Keratinocyte (primary cell): Measurements from ENCODE around the gene SYS1. TPM values are rescaled to one million over a fixed set of nuclear protein-coding genes. Genes with fewer than 3 reads are reported as not detected.

Experiments
- DNase-seq: peaks from one replicate; pipeline ENCODE4 v3.0.0-alpha.2; 2011; ENCODE audit warnings: low read depth, missing footprints, low spot score
- FAIRE-seq: peaks from 2 replicates; lab custom pipeline; 2011; peaks lifted over from hg19 to GRCh38; lab: Jason Lieb, UNC
- H2AFZ ChIP-seq: 2 replicates; pipeline ENCODE4 v1.6.0; 2012; ENCODE audit warnings: low read length, control low read depth, inconsistent platforms; ENCODE audit not compliant: control insufficient read depth
- H3K27ac ChIP-seq: 2 replicates; pipeline ENCODE4 v1.5.1; 2011; ENCODE audit warnings: low read length; ENCODE audit not compliant: control insufficient read depth, insufficient read depth
- H3K27me3 ChIP-seq: 3 replicates; pipeline ENCODE4 v1.6.0; 2011; ENCODE audit warnings: low read length; ENCODE audit not compliant: control insufficient read depth, insufficient read depth; ENCODE audit errors: extremely low read depth
- H3K36me3 ChIP-seq, 2 experiments: 2 replicates in 1 of 2; 3 replicates in 1 of 2; pipeline ENCODE4 v1.5.1; 2011; ENCODE audit warnings: low read length in 2 of 2, mild to moderate bottlenecking in 1 of 2; ENCODE audit not compliant: control insufficient read depth in 2 of 2, insufficient read depth in 2 of 2; ENCODE audit errors: extremely low read depth in 1 of 2
- H3K4me1 ChIP-seq: 3 replicates; pipeline ENCODE4 v1.5.1; 2011; ENCODE audit warnings: low read length; ENCODE audit not compliant: control insufficient read depth, insufficient read depth; ENCODE audit errors: extremely low read depth
- H3K4me2 ChIP-seq: 3 replicates; pipeline ENCODE4 v1.6.0; 2011; ENCODE audit warnings: low read depth, low read length; ENCODE audit not compliant: control insufficient read depth, insufficient read depth; ENCODE audit errors: extremely low read depth
- H3K4me3 ChIP-seq, 3 experiments: fragments of 200-600 bp in 1 of 3; sonication (generic) in 1 of 3; 2 replicates in 2 of 3; 3 replicates in 1 of 3; pipeline ENCODE4 v1.5.1; 2011 to 2016; ENCODE audit warnings: low read length in 3 of 3, mild to moderate bottlenecking in 3 of 3, control low read depth in 2 of 3, inconsistent platforms in 1 of 3, low read depth in 1 of 3, mixed read lengths in 1 of 3, mixed run types in 1 of 3, moderate library complexity in 1 of 3; ENCODE audit not compliant: control insufficient read depth in 2 of 3, insufficient read depth in 2 of 3; ENCODE audit errors: extremely low read depth in 1 of 3
- H3K79me2 ChIP-seq: 2 replicates; pipeline ENCODE4 v1.6.0; 2012; ENCODE audit warnings: low read length; ENCODE audit not compliant: control insufficient read depth, insufficient read depth
- H3K9ac ChIP-seq: 3 replicates; pipeline ENCODE4 v1.6.0; 2011; ENCODE audit warnings: low read length; ENCODE audit not compliant: control insufficient read depth, insufficient read depth; ENCODE audit errors: extremely low read depth
- H3K9me1 ChIP-seq: 3 replicates; pipeline ENCODE4 v1.6.0; 2011; ENCODE audit warnings: low read length; ENCODE audit not compliant: control insufficient read depth, insufficient read depth; ENCODE audit errors: extremely low read depth
- H3K9me3 ChIP-seq: 2 replicates; pipeline ENCODE4 v1.5.1; 2012; ENCODE audit warnings: low read depth, low read length; ENCODE audit not compliant: control insufficient read depth
- H4K20me1 ChIP-seq: 3 replicates; pipeline ENCODE4 v1.6.0; 2011; ENCODE audit warnings: low read length; ENCODE audit not compliant: control insufficient read depth, insufficient read depth; ENCODE audit errors: extremely low read depth
- CTCF ChIP-seq, 3 experiments: IDR thresholded peaks in 1 of 3; conservative IDR thresholded peaks in 1 of 3; optimal IDR thresholded peaks in 1 of 3; 2 replicates in 2 of 3; 3 replicates in 1 of 3; pipeline versions ENCODE3 to v1.5.1; 2011; ENCODE audit warnings: low read length in 3 of 3, mild to moderate bottlenecking in 3 of 3, moderate library complexity in 2 of 3, control low read depth in 1 of 3, inconsistent platforms in 1 of 3; ENCODE audit not compliant: insufficient read depth in 2 of 3; ENCODE audit errors: extremely low read depth in 1 of 3
- EZH2 ChIP-seq: IDR thresholded peaks from one replicate; pipeline ENCODE4 v1.6.1; 2012; ENCODE audit warnings: inconsistent platforms, mild to moderate bottlenecking, low read length, moderate library complexity
- dilution Hi-C: fragments of 300-500 bp; cut with MboI; formaldehyde crosslinking; loops from one replicate; pipeline ENCODE4 v1.7.0; 2020; ENCODE audit warnings: low sequenced_read_pairs; ENCODE audit not compliant: extremely low pct_ligation_motif_present
- polyA plus RNA-seq, 5 experiments: library from polyadenylated mRNA; depleted of rRNA in 3 of 5; stranded (reverse) in 3 of 5; stranded (forward) in 1 of 5; unstranded in 1 of 5; fragments of >200 nt; gene quantifications; 1 replicate in 1 of 5; 2 replicates in 3 of 5; 3 replicates in 1 of 5; pipeline versions ENCODE4 v1.2.1 to v1.2.3, GENCODE V29; 2011 to 2012; ENCODE audit warnings: missing spikeins in 2 of 5, low read depth in 1 of 5, low replicate concordance in 1 of 5

Gene SYS1
- polyA plus RNA-seq, 1 donor (not counting 4 experiments of a cell fraction or from before 2014, with no cell fraction given), result 16.8 TPM

GRCh38 chr20:45352729-45353128, 10.2 kb upstream of the SYS1 start:
- no peak overlapping the region for H3K4me3 ChIP-seq
- H2AFZ ChIP-seq, result no peak overlapping the region
- no peaks in the 10 kb centered on the region for H3K36me3 ChIP-seq
- H3K79me2 ChIP-seq, result peaks cover 5% of the 10 kb centered on the region
- H3K27me3 ChIP-seq, result no peaks in the 10 kb centered on the region
- dilution Hi-C loops, result no loop called here
- H3K4me2 ChIP-seq, result no peak overlapping the region
- FAIRE-seq (no peak), DNase-seq (no peak)
- H3K9ac ChIP-seq, result no peak overlapping the region
- H3K4me1 ChIP-seq, result peaks cover 27% of the 10 kb centered on the region
- no peaks in the 10 kb centered on the region for H3K9me3 ChIP-seq
- H4K20me1 ChIP-seq, result peaks cover under 1% of the 10 kb centered on the region
- no peak for TF ChIP-seq CTCF (optimal IDR thresholded peaks at IDR 0.05 in 1 of 3, IDR thresholded peaks at IDR 0.05 in 1 of 3, conservative IDR thresholded peaks at IDR 0.05 in 1 of 3; ENCODE audit: extremely low read depth in 1 of 3, insufficient read depth in 2 of 3, low read length in 3 of 3)
- TF ChIP-seq EZH2, result no peak
- H3K27ac ChIP-seq, result no peak overlapping the region
- H3K9me1 ChIP-seq, result no peaks in the 10 kb centered on the region

GRCh38 chr20:45353746-45354145, 9.2 kb upstream of the SYS1 start:
- Histone ChIP-seq H3K9me1 (no peaks in the 10 kb centered on the region), H3K36me3 (no peaks in the 10 kb centered on the region), H3K4me3 (no peak overlapping the region), H3K4me2 (no peak overlapping the region), H3K9ac (no peak overlapping the region), H3K27ac (no peak overlapping the region), H3K79me2 (no peaks in the 10 kb centered on the region), H3K9me3 (no peaks in the 10 kb centered on the region), H4K20me1 (no peaks in the 10 kb centered on the region), H3K27me3 (no peaks in the 10 kb centered on the region), H2AFZ (no peak overlapping the region), H3K4me1 (peaks cover 34% of the 10 kb centered on the region)
- dilution Hi-C loops, result no loop called here
- no peak for FAIRE-seq
- TF ChIP-seq CTCF (optimal IDR thresholded peaks at IDR 0.05 in 1 of 3, IDR thresholded peaks at IDR 0.05 in 1 of 3, conservative IDR thresholded peaks at IDR 0.05 in 1 of 3; ENCODE audit: extremely low read depth in 1 of 3, insufficient read depth in 2 of 3, low read length in 3 of 3) (no peak), EZH2 (no peak)
- DNase-seq, result no peak
